CD8-positive, alpha-beta memory T cell (primary cell): ENCODE measurements around the gene PID1. TPM values are rescaled to one million over a fixed set of nuclear protein-coding genes. Genes with fewer than 3 reads are reported as not detected.

ENCODE experiments used
- CTCF ChIA-PET: fragments of 350-600 bp; sonication (Branson Sonifier 250); formaldehyde crosslinking; loops from one replicate; lab custom pipeline; 2021; ENCODE audit warnings: antibody characterized with exemption; lab: Charles Lee
- POLR2A ChIA-PET: fragments of 350-600 bp; sonication (Branson Sonifier 250); formaldehyde crosslinking; loops from one replicate; lab custom pipeline; 2021; ENCODE audit warnings: antibody characterized with exemption; lab: Charles Lee
- DNase-seq, 5 donors: peaks; one replicate each; pipeline versions ENCODE4 v3.0.0 to v3.0.0-alpha.2; 2020 to 2022; ENCODE audit warnings: mixed read lengths in 1 of 5
- H3K27ac ChIP-seq: one replicate; pipeline ENCODE4 v1.7.0; 2013; ENCODE audit warnings: low read depth, mild to moderate bottlenecking, low read length, moderate library complexity
- H3K27me3 ChIP-seq: 2 replicates; pipeline ENCODE4 v1.7.0; 2013; ENCODE audit warnings: low read length, mild to moderate bottlenecking; ENCODE audit not compliant: insufficient read depth, poor library complexity, severe bottlenecking
- H3K36me3 ChIP-seq: 2 replicates; pipeline ENCODE4 v1.7.0; 2013; ENCODE audit warnings: mild to moderate bottlenecking, low read length, moderate library complexity; ENCODE audit not compliant: insufficient read depth
- H3K4me1 ChIP-seq: 2 replicates; pipeline ENCODE4 v1.7.0; 2013; ENCODE audit warnings: mild to moderate bottlenecking, low read length, moderate library complexity; ENCODE audit not compliant: insufficient read depth
- H3K4me3 ChIP-seq: 2 replicates; pipeline ENCODE4 v1.7.0; 2013; ENCODE audit warnings: mild to moderate bottlenecking, low read length
- H3K9me3 ChIP-seq: 2 replicates; pipeline ENCODE4 v1.7.0; 2013; ENCODE audit warnings: mild to moderate bottlenecking, low read length
- H3K27ac Mint-ChIP-seq, 8 donors: one replicate each; pipeline ENCODE4 v1.8.0; 2020 to 2021; ENCODE audit warnings: mixed read lengths in 8 of 8, mild to moderate bottlenecking in 6 of 8, inconsistent platforms in 3 of 8, moderate library complexity in 3 of 8
- H3K27me3 Mint-ChIP-seq, 2 donors: one replicate each; pipeline ENCODE4 v1.8.0; 2020 to 2021; ENCODE audit warnings: mixed read lengths in 2 of 2, mild to moderate bottlenecking in 1 of 2, moderate library complexity in 1 of 2
- H3K36me3 Mint-ChIP-seq, 3 donors: one replicate each; pipeline ENCODE4 v1.8.0; 2020 to 2021; ENCODE audit warnings: mixed read lengths in 3 of 3, inconsistent platforms in 1 of 3, mild to moderate bottlenecking in 1 of 3
- H3K4me1 Mint-ChIP-seq, 3 donors: one replicate each; pipeline ENCODE4 v1.8.0; 2020 to 2021; ENCODE audit warnings: mixed read lengths in 3 of 3, inconsistent platforms in 1 of 3, mild to moderate bottlenecking in 1 of 3
- H3K4me3 Mint-ChIP-seq, 7 donors: one replicate each; pipeline ENCODE4 v1.8.0; 2020 to 2021; ENCODE audit warnings: mixed read lengths in 7 of 7, mild to moderate bottlenecking in 6 of 7, moderate library complexity in 4 of 7, inconsistent platforms in 2 of 7
- H3K9me3 Mint-ChIP-seq, 5 donors: one replicate each; pipeline ENCODE4 v1.8.0; 2020 to 2022; ENCODE audit warnings: mixed read lengths in 5 of 5, mild to moderate bottlenecking in 3 of 5, moderate library complexity in 2 of 5, inconsistent platforms in 1 of 5
- polyA plus RNA-seq: library from polyadenylated mRNA; unstranded; fragments of 300-500 nt; fragmentation: Illumina TruSeq; gene quantifications from one replicate; pipeline ENCODE4 v1.2.3, GENCODE V29; 2021
- total RNA-seq, 2 experiments: library from RNA; stranded (reverse); gene quantifications; one replicate each; pipeline ENCODE4 v1.2.3, GENCODE V29; 2021

PID1 gene
- total and polyA plus RNA-seq, 3 experiments from 2014 or later: not detected

- no peak overlapping the region for H3K27ac Mint-ChIP-seq
- no peaks in the 10 kb centered on the region for H3K4me1 Mint-ChIP-seq
- no peak for DNase-seq
- Histone ChIP-seq H3K4me3 (no peak overlapping the region), H3K27me3 (no peaks in the 10 kb centered on the region), H3K9me3 (no peaks in the 10 kb centered on the region), H3K36me3 (no peaks in the 10 kb centered on the region), H3K27ac (no peak overlapping the region), H3K4me1 (no peaks in the 10 kb centered on the region)
- H3K9me3 Mint-ChIP-seq: peaks cover 0 to 7% (median 0%) of the 10 kb centered on the region in 5 donors
- CTCF ChIA-PET: no interaction called here
- POLR2A ChIA-PET: no interaction called here
- H3K27me3 Mint-ChIP-seq: no peaks in the 10 kb centered on the region
- no peak overlapping the region for H3K4me3 Mint-ChIP-seq
- no peaks in the 10 kb centered on the region for H3K36me3 Mint-ChIP-seq
Measured at GRCh38 chr2:229101314-229101713, 169.8 kb downstream of the PID1 start.

GRCh38 chr2:229099231-229099630 is 171.9 kb downstream of the PID1 start:
- no peaks in the 10 kb centered on the region for H3K36me3 ChIP-seq
- no peaks in the 10 kb centered on the region for H3K9me3 ChIP-seq
- no peak overlapping the region for H3K27ac ChIP-seq
- H3K4me1 ChIP-seq: no peaks in the 10 kb centered on the region
- CTCF ChIA-PET: no interaction called here
- POLR2A ChIA-PET: no interaction called here
- no peak overlapping the region for H3K4me3 ChIP-seq
- no peak overlapping the region for H3K27ac Mint-ChIP-seq
- no peak overlapping the region for H3K4me3 Mint-ChIP-seq
- DNase-seq: no peak
- H3K27me3 Mint-ChIP-seq: no peaks in the 10 kb centered on the region
- no peaks in the 10 kb centered on the region for H3K36me3 Mint-ChIP-seq
- no peaks in the 10 kb centered on the region for H3K4me1 Mint-ChIP-seq
- no peaks in the 10 kb centered on the region for H3K27me3 ChIP-seq
- peaks cover 0 to 8% (median 0%) of the 10 kb centered on the region in 5 donors for H3K9me3 Mint-ChIP-seq

GRCh38 chr2:229098801-229099200 is 172.3 kb downstream of the PID1 start:
- Histone ChIP-seq H3K36me3 (no peaks in the 10 kb centered on the region), H3K4me3 (no peak overlapping the region), H3K9me3 (no peaks in the 10 kb centered on the region), H3K27me3 (no peaks in the 10 kb centered on the region), H3K4me1 (no peaks in the 10 kb centered on the region), H3K27ac (no peak overlapping the region)
- CTCF ChIA-PET: no interaction called here
- no peak overlapping the region for H3K27ac Mint-ChIP-seq
- no peak for DNase-seq
- no peak overlapping the region for H3K4me3 Mint-ChIP-seq
- H3K27me3 Mint-ChIP-seq: no peaks in the 10 kb centered on the region
- no peaks in the 10 kb centered on the region for H3K4me1 Mint-ChIP-seq
- POLR2A ChIA-PET: no interaction called here
- H3K36me3 Mint-ChIP-seq: no peaks in the 10 kb centered on the region
- H3K9me3 Mint-ChIP-seq: peaks cover 0 to 12% (median 0%) of the 10 kb centered on the region in 5 donors

- no peaks in the 10 kb centered on the region for H3K36me3 Mint-ChIP-seq
Measured at GRCh38 chr2:229096409-229097066, 174.5 kb downstream of the PID1 start.

GRCh38 chr2:229095472-229095871 is 175.6 kb downstream of the PID1 start:
- Histone ChIP-seq H3K36me3 (no peaks in the 10 kb centered on the region), H3K9me3 (no peaks in the 10 kb centered on the region), H3K27me3 (no peaks in the 10 kb centered on the region), H3K4me1 (no peaks in the 10 kb centered on the region), H3K4me3 (no peak overlapping the region), H3K27ac (no peak overlapping the region)
- H3K27ac Mint-ChIP-seq: no peak overlapping the region
- no peaks in the 10 kb centered on the region for H3K36me3 Mint-ChIP-seq
- H3K9me3 Mint-ChIP-seq: peaks cover 0 to 15% (median 0%) of the 10 kb centered on the region in 5 donors
- DNase-seq: no peak
- ChIA-PET POLR2A (no interaction called here), CTCF (no interaction called here)
- no peaks in the 10 kb centered on the region for H3K27me3 Mint-ChIP-seq
- H3K4me3 Mint-ChIP-seq: no peak overlapping the region
- H3K4me1 Mint-ChIP-seq: no peaks in the 10 kb centered on the region

More at GRCh38 chr2:229096409-229097066, 174.5 kb downstream of the PID1 start:
- no peak overlapping the region for H3K4me3 ChIP-seq
- no peak for DNase-seq
- H3K4me3 Mint-ChIP-seq: no peak overlapping the region
- no peak overlapping the region for H3K27ac ChIP-seq
- H3K9me3 Mint-ChIP-seq: peaks cover 0 to 15% (median 0%) of the 10 kb centered on the region in 5 donors
- H3K4me1 Mint-ChIP-seq: no peaks in the 10 kb centered on the region
- ChIA-PET CTCF (no interaction called here), POLR2A (no interaction called here)
- no peaks in the 10 kb centered on the region for H3K27me3 Mint-ChIP-seq
- H3K27me3 ChIP-seq: no peaks in the 10 kb centered on the region
- H3K9me3 ChIP-seq: no peaks in the 10 kb centered on the region
- no peak overlapping the region for H3K27ac Mint-ChIP-seq
- H3K36me3 ChIP-seq: no peaks in the 10 kb centered on the region
- no peaks in the 10 kb centered on the region for H3K4me1 ChIP-seq

- H3K4me1 ChIP-seq: no peaks in the 10 kb centered on the region
- H3K27me3 ChIP-seq: no peaks in the 10 kb centered on the region
- POLR2A ChIA-PET: no interaction called here
- CTCF ChIA-PET: no interaction called here
- no peaks in the 10 kb centered on the region for H3K36me3 ChIP-seq
- no peaks in the 10 kb centered on the region for H3K9me3 ChIP-seq
- no peak for DNase-seq
- no peaks in the 10 kb centered on the region for H3K27me3 Mint-ChIP-seq
- no peak overlapping the region for H3K4me3 ChIP-seq
- no peak overlapping the region for H3K4me3 Mint-ChIP-seq
- no peak overlapping the region for H3K27ac ChIP-seq
- H3K9me3 Mint-ChIP-seq: peaks cover 0 to 18% (median 0%) of the 10 kb centered on the region in 5 donors
- no peaks in the 10 kb centered on the region for H3K36me3 Mint-ChIP-seq
- H3K4me1 Mint-ChIP-seq: no peaks in the 10 kb centered on the region
- H3K27ac Mint-ChIP-seq: no peak overlapping the region
Measured at GRCh38 chr2:229090225-229090624, 180.9 kb downstream of the PID1 start.

- H3K27me3 ChIP-seq: no peaks in the 10 kb centered on the region
- Mint-ChIP-seq H3K27me3 (no peaks in the 10 kb centered on the region), H3K9me3 (peaks cover 0 to 18% (median 0%) of the 10 kb centered on the region in 5 donors), H3K4me3 (no peak overlapping the region), H3K4me1 (no peaks in the 10 kb centered on the region), H3K36me3 (no peaks in the 10 kb centered on the region), H3K27ac (no peak overlapping the region)
- no peak for DNase-seq
- H3K4me3 ChIP-seq: no peak overlapping the region
- H3K9me3 ChIP-seq: no peaks in the 10 kb centered on the region
- no peaks in the 10 kb centered on the region for H3K36me3 ChIP-seq
- POLR2A ChIA-PET: no interaction called here
- no peaks in the 10 kb centered on the region for H3K4me1 ChIP-seq
- CTCF ChIA-PET: no interaction called here
- no peak overlapping the region for H3K27ac ChIP-seq
Measured at GRCh38 chr2:229089776-229090175, 181.3 kb downstream of the PID1 start.

GRCh38 chr2:229088966-229089700 is 182.0 kb downstream of the PID1 start:
- Histone ChIP-seq H3K27ac (no peak overlapping the region), H3K4me3 (no peak overlapping the region), H3K9me3 (no peaks in the 10 kb centered on the region), H3K4me1 (no peaks in the 10 kb centered on the region), H3K27me3 (no peaks in the 10 kb centered on the region), H3K36me3 (no peaks in the 10 kb centered on the region)
- Mint-ChIP-seq H3K27ac (no peak overlapping the region), H3K9me3 (peaks cover 0 to 15% (median 0%) of the 10 kb centered on the region in 5 donors), H3K4me3 (no peak overlapping the region), H3K4me1 (no peaks in the 10 kb centered on the region), H3K27me3 (no peaks in the 10 kb centered on the region), H3K36me3 (no peaks in the 10 kb centered on the region)
- ChIA-PET CTCF (no interaction called here), POLR2A (no interaction called here)
- DNase-seq: no peak
